H1 (cell line): ENCODE measurements around the gene NRXN3. TPM values are rescaled to one million over a fixed set of nuclear protein-coding genes. Genes with fewer than 3 reads are reported as not detected.

Source experiments
- CTCF ChIA-PET: fragments of 300-600 bp; sonication (Branson Sonifier 250); formaldehyde crosslinking; loops from one replicate; lab custom pipeline; 2021; ENCODE audit not compliant: partially characterized antibody; lab: Charles Lee
- POLR2A ChIA-PET: fragments of 300-600 bp; sonication (Branson Sonifier 250); formaldehyde crosslinking; loops from one replicate; lab custom pipeline; 2021; ENCODE audit warnings: inconsistent platforms; ENCODE audit not compliant: partially characterized antibody; lab: Charles Lee
- DNase-seq, 2 experiments: peaks; one replicate each; pipeline versions ENCODE4 v3.0.0 to v3.0.0-alpha.2; 2010 to 2022; ENCODE audit warnings: low spot score in 2 of 2, low read depth in 1 of 2, mixed read lengths in 1 of 2
- FAIRE-seq: peaks from 2 replicates; lab custom pipeline; 2011; peaks lifted over from hg19 to GRCh38; lab: Jason Lieb, UNC
- H2AFZ ChIP-seq: 2 replicates; pipeline ENCODE4 v1.8.1; 2012; ENCODE audit warnings: low read length, inconsistent platforms
- H2AK5ac ChIP-seq: 2 replicates; pipeline ENCODE4 v1.6.1; 2013; ENCODE audit warnings: low read depth, low read length
- H2BK120ac ChIP-seq: replicated peaks from 2 replicates; pipeline ENCODE3; 2013; ENCODE audit warnings: low read depth, low read length, inconsistent platforms
- H2BK12ac ChIP-seq: 2 replicates; pipeline ENCODE4 v1.6.1; 2013; ENCODE audit warnings: low read depth, low read length
- H2BK15ac ChIP-seq: 2 replicates; pipeline ENCODE4 v1.6.1; 2013; ENCODE audit warnings: low read length
- H2BK20ac ChIP-seq: 2 replicates; pipeline ENCODE4 v1.6.1; 2013; ENCODE audit warnings: low read length
- H2BK5ac ChIP-seq: 2 replicates; pipeline ENCODE4 v1.6.1; 2013; ENCODE audit warnings: low read depth, low read length
- H3K14ac ChIP-seq: 2 replicates; pipeline ENCODE4 v1.6.1; 2013; ENCODE audit warnings: inconsistent platforms; ENCODE audit not compliant: insufficient read length
- H3K18ac ChIP-seq: 2 replicates; pipeline ENCODE4 v1.6.1; 2013; ENCODE audit warnings: low read length; ENCODE audit errors: extremely low read depth
- H3K23ac ChIP-seq: 2 replicates; pipeline ENCODE4 v1.6.1; 2013; ENCODE audit warnings: inconsistent platforms; ENCODE audit not compliant: insufficient read length
- H3K23me2 ChIP-seq: 2 replicates; pipeline ENCODE4 v1.6.1; 2013; ENCODE audit warnings: low read depth, low read length
- H3K27ac ChIP-seq: 2 replicates; pipeline ENCODE4 v1.6.1; 2011; ENCODE audit warnings: low read depth, low read length, inconsistent platforms
- H3K27me3 ChIP-seq, 4 experiments: replicated peaks in 1 of 4; 1 replicate in 1 of 4; 2 replicates in 3 of 4; pipeline versions ENCODE4 v1.6.1 to v1.8.1; 2011 to 2013; ENCODE audit warnings: low read length in 3 of 4, mild to moderate bottlenecking in 3 of 4, inconsistent platforms in 2 of 4, mixed read lengths in 2 of 4, moderate library complexity in 1 of 4; ENCODE audit not compliant: control insufficient read depth in 3 of 4, insufficient read depth in 3 of 4; ENCODE audit errors: extremely low read depth in 1 of 4
- H3K36me3 ChIP-seq, 4 experiments: 2 replicates each; pipeline versions ENCODE4 v1.6.1 to v1.8.1; 2011 to 2013; ENCODE audit warnings: mild to moderate bottlenecking in 4 of 4, low read length in 3 of 4, moderate library complexity in 2 of 4, control low read depth in 1 of 4, inconsistent platforms in 1 of 4; ENCODE audit not compliant: insufficient read depth in 4 of 4, control insufficient read depth in 2 of 4
- H3K4ac ChIP-seq: replicated peaks from 2 replicates; pipeline ENCODE3; 2013; ENCODE audit warnings: low read length, low read depth, mixed read lengths, inconsistent platforms; ENCODE audit not compliant: insufficient read length
- H3K4me1 ChIP-seq, 4 experiments: replicated peaks in 1 of 4; 1 replicate in 1 of 4; 2 replicates in 3 of 4; pipeline versions ENCODE4 v1.6.1 to v1.8.1; 2011 to 2013; ENCODE audit warnings: low read length in 3 of 4, inconsistent platforms in 2 of 4, mixed read lengths in 1 of 4; ENCODE audit not compliant: insufficient read depth in 4 of 4, control insufficient read depth in 3 of 4
- H3K4me2 ChIP-seq, 2 experiments: 2 replicates each; pipeline versions ENCODE4 v1.6.1 to v1.8.1; 2011 to 2013; ENCODE audit warnings: low read depth in 2 of 2, low read length in 2 of 2, control low read depth in 1 of 2, inconsistent platforms in 1 of 2, mild to moderate bottlenecking in 1 of 2; ENCODE audit not compliant: insufficient read depth in 1 of 2
- H3K4me3 ChIP-seq, 4 experiments: fragments of 200-600, 300-600 bp in 1 of 4; sonication (generic), shearing (Covaris generic), sonication (Bioruptor Twin) in 1 of 4; 2 replicates each; pipeline versions ENCODE4 v1.5.1 to v1.8.1; 2011 to 2016; ENCODE audit warnings: low read length in 4 of 4, low read depth in 3 of 4, control low read depth in 2 of 4, inconsistent platforms in 2 of 4, mild to moderate bottlenecking in 2 of 4, mixed read lengths in 1 of 4, moderate library complexity in 1 of 4; ENCODE audit not compliant: insufficient read depth in 2 of 4; ENCODE audit errors: extremely low read depth in 1 of 4
- H3K56ac ChIP-seq: replicated peaks from 2 replicates; pipeline ENCODE3; 2013; ENCODE audit warnings: low read depth, mild to moderate bottlenecking, mixed read lengths, low read length, inconsistent platforms; ENCODE audit not compliant: insufficient read length
- H3K79me1 ChIP-seq: 2 replicates; pipeline ENCODE4 v1.6.1; 2013; ENCODE audit warnings: low read depth, low read length, control low read depth
- H3K79me2 ChIP-seq, 2 experiments: 2 replicates each; pipeline versions ENCODE4 v1.6.1 to v1.8.1; 2012 to 2013; ENCODE audit warnings: low read length in 2 of 2, mild to moderate bottlenecking in 2 of 2, inconsistent platforms in 1 of 2; ENCODE audit not compliant: insufficient read depth in 2 of 2, control insufficient read depth in 1 of 2
- H3K9ac ChIP-seq, 4 experiments: replicated peaks in 1 of 4; 1 replicate in 1 of 4; 2 replicates in 3 of 4; pipeline versions ENCODE4 v1.6.1 to v1.8.1; 2011 to 2013; ENCODE audit warnings: low read depth in 3 of 4, low read length in 3 of 4, control low read depth in 2 of 4, mild to moderate bottlenecking in 2 of 4, moderate library complexity in 2 of 4, inconsistent platforms in 1 of 4; ENCODE audit errors: extremely low read depth in 1 of 4
- H3K9me3 ChIP-seq, 2 experiments: 2 replicates each; pipeline versions ENCODE4 v1.6.1 to v1.8.1; 2012 to 2013; ENCODE audit warnings: mild to moderate bottlenecking in 2 of 2, moderate library complexity in 2 of 2, control low read depth in 1 of 2, inconsistent platforms in 1 of 2, low read depth in 1 of 2, low read length in 1 of 2, mixed read lengths in 1 of 2; ENCODE audit not compliant: insufficient read depth in 2 of 2
- H4K20me1 ChIP-seq, 2 experiments: replicated peaks in 1 of 2; 2 replicates each; pipeline versions ENCODE3 to v1.8.1; 2011 to 2013; ENCODE audit warnings: inconsistent platforms in 2 of 2, low read length in 2 of 2, mild to moderate bottlenecking in 1 of 2; ENCODE audit not compliant: insufficient read depth in 2 of 2, control insufficient read depth in 1 of 2
- H4K5ac ChIP-seq: 2 replicates; pipeline ENCODE4 v1.6.1; 2013; ENCODE audit warnings: low read length, low read depth, mixed read lengths, inconsistent platforms; ENCODE audit not compliant: insufficient read length
- H4K8ac ChIP-seq: 2 replicates; pipeline ENCODE4 v1.8.0; 2013; ENCODE audit warnings: mild to moderate bottlenecking, moderate library complexity, low read length, inconsistent platforms; ENCODE audit not compliant: insufficient read depth; ENCODE audit errors: extremely low read depth
- H4K91ac ChIP-seq: replicated peaks from 2 replicates; pipeline ENCODE3; 2013; ENCODE audit warnings: low read length, mixed read lengths, inconsistent platforms; ENCODE audit not compliant: insufficient read length
- ASH2L ChIP-seq: fragments of 200-600, 300-600 bp; sonication (generic); IDR thresholded peaks from one replicate; pipeline ENCODE4 v1.7.1; 2017; ENCODE audit warnings: low read length
- BACH1 ChIP-seq: IDR thresholded peaks from 2 replicates; pipeline ENCODE4 v1.6.1; 2012; ENCODE audit warnings: low read length, improper control_type of control experiment
- E2F6 ChIP-seq: IDR thresholded peaks from 2 replicates; pipeline ENCODE4 v1.6.1; 2012; ENCODE audit warnings: inconsistent platforms
- HDAC6 ChIP-seq: IDR thresholded peaks from one replicate; pipeline ENCODE4 v1.7.1; 2012; ENCODE audit warnings: low read depth, mild to moderate bottlenecking, inconsistent platforms, low read length, moderate library complexity
- MAFK ChIP-seq: IDR thresholded peaks from 2 replicates; pipeline ENCODE4 v1.6.1; 2012; ENCODE audit warnings: low read depth, mild to moderate bottlenecking, improper control_type of control experiment, low read length
- NRF1 ChIP-seq: IDR thresholded peaks from 2 replicates; pipeline ENCODE4 v1.6.1; 2011; ENCODE audit warnings: mild to moderate bottlenecking, low read depth, low read length, improper control_type of control experiment
- PHF8 ChIP-seq: fragments of 200-600 bp; sonication (generic); conservative IDR thresholded peaks from 2 replicates; pipeline ENCODE4 v1.7.1; 2012; ENCODE audit warnings: low read depth, mild to moderate bottlenecking, inconsistent platforms, low read length, moderate library complexity
- RNF2 ChIP-seq: fragments of 200-900, 300-1000 bp; sonication (generic); IDR thresholded peaks from 2 replicates; pipeline ENCODE4 v1.7.1; 2016; ENCODE audit warnings: borderline replicate concordance, low read depth, mild to moderate bottlenecking, antibody characterized with exemption, low read length; ENCODE audit not compliant: poor library complexity, severe bottlenecking; ENCODE audit errors: missing control alignments
- SP2 ChIP-seq: IDR thresholded peaks from 2 replicates; pipeline ENCODE4 v1.6.1; 2012; ENCODE audit warnings: mild to moderate bottlenecking, low read length, inconsistent platforms
- TBP ChIP-seq: IDR thresholded peaks from 2 replicates; pipeline ENCODE4 v1.6.1; 2011; ENCODE audit warnings: low read depth, low read length, improper control_type of control experiment
- WGBS, 2 experiments: shearing (Covaris generic) in 1 of 2; methylation state at CpG; one replicate each; pipeline versions ENCODE4 v1.1.6 to v1.1.7; 2013 to 2015; ENCODE audit warnings: low lambda C conversion rate in 2 of 2, mixed read lengths in 2 of 2, inconsistent platforms in 1 of 2, low coverage in 1 of 2, missing lambda C conversion rate in 1 of 2; ENCODE audit not compliant: insufficient replicate concordance in 2 of 2, insufficient coverage in 1 of 2, insufficient read length in 1 of 2; ENCODE audit errors: extremely low coverage in 1 of 2, missing lambda C conversion rate in 1 of 2; 5-methylcytosine and 5-hydroxymethylcytosine counted together
- polyA plus RNA-seq, 7 experiments: library from polyadenylated mRNA; depleted of rRNA in 3 of 7; stranded (reverse) in 5 of 7; unstranded in 2 of 7; fragments of >200 nt in 5 of 7; fragments of 200-250 nt in 2 of 7; gene quantifications; 1 replicate in 5 of 7; 2 replicates in 1 of 7; 4 replicates in 1 of 7; pipeline versions ENCODE4 v1.2.1 to v1.2.3, GENCODE V29; 2011 to 2013; ENCODE audit warnings: missing spikeins in 2 of 7, mixed read lengths in 2 of 7
- total RNA-seq: library from RNA; stranded (reverse); fragmentation: NEBNext Ultra II Directional; extraction: Animal tissue kit (Norgen Biotek cat#: 25700); gene quantifications from 2 replicates; pipeline ENCODE4 v1.2.1, GENCODE V29; 2021

NRXN3 gene
- total and polyA plus RNA-seq, 2 of the 8 experiments (the other 6 are each of a cell fraction or from before 2014, with no cell fraction given): 2.6 to 4.1 TPM

- Histone ChIP-seq H3K18ac (no peak overlapping the region), H2BK20ac (no peak overlapping the region)
These were observed 1725.8 kb downstream of the NRXN3 start for GRCh38 chr14:79896009-79896408.

More at GRCh38 chr14:79896009-79896408, 1725.8 kb downstream of the NRXN3 start:
- no peak overlapping the region for H2BK15ac ChIP-seq
- no peak overlapping the region for H4K5ac ChIP-seq
- H3K4ac ChIP-seq: no peak overlapping the region
- TF ChIP-seq MAFK: no peak
- no peak for TF ChIP-seq NRF1
- TF ChIP-seq SP2: no peak
- TF ChIP-seq HDAC6: no peak
- no peak for TF ChIP-seq ASH2L
- no peak for TF ChIP-seq E2F6
- no peak for TF ChIP-seq RNF2
- no peak for TF ChIP-seq BACH1
- no peak for TF ChIP-seq PHF8
- no peak for TF ChIP-seq TBP
- H3K23ac ChIP-seq: no peak overlapping the region
- WGBS, 2 experiments: 82% methylated on average over 1 of the region's 1 CpG; no CpG with 5 or more reads in 1 of the 2 experiments
- no peak overlapping the region for H4K91ac ChIP-seq
- no peaks in the 10 kb centered on the region for H3K27me3 ChIP-seq
- CTCF ChIA-PET: interaction anchor here (0.9 kb wide), 1 partner anchor 23 kb away, joined by 3 read pairs; no protein-coding TSS in a partner anchor
- H3K23me2 ChIP-seq: no peaks in the 10 kb centered on the region
- H4K20me1 ChIP-seq: no peaks in the 10 kb centered on the region
- H2BK12ac ChIP-seq: no peak overlapping the region
- DNase-seq (no peak), FAIRE-seq (no peak)
- H3K79me1 ChIP-seq: no peaks in the 10 kb centered on the region
- no peak overlapping the region for H2BK120ac ChIP-seq
- H4K8ac ChIP-seq: no peak overlapping the region
- H3K9ac ChIP-seq: no peak overlapping the region
- no peak overlapping the region for H2BK5ac ChIP-seq
- no peaks in the 10 kb centered on the region for H3K9me3 ChIP-seq
- H3K4me2 ChIP-seq: no peak overlapping the region
- H2AFZ ChIP-seq: no peak overlapping the region
- no peak overlapping the region for H3K56ac ChIP-seq
- no peaks in the 10 kb centered on the region for H3K79me2 ChIP-seq
- POLR2A ChIA-PET: no interaction called here
- no peak overlapping the region for H3K4me3 ChIP-seq
- no peak overlapping the region for H3K14ac ChIP-seq
- H3K27ac ChIP-seq: no peak overlapping the region
- no peak overlapping the region for H2AK5ac ChIP-seq
- no peaks in the 10 kb centered on the region for H3K36me3 ChIP-seq
- H3K4me1 ChIP-seq: no peaks in the 10 kb centered on the region
